ENCODE measurements around the gene SSH2.

- TF ChIP-seq CTCF (IDR thresholded peaks at IDR 0.05; ENCODE audit: borderline replicate concordance, extremely low read depth, low read length, poor library complexity, severe bottlenecking) (no peak), EZH2 (IDR thresholded peaks at IDR 0.05; ENCODE audit: borderline replicate concordance, low read depth, low read length, severe bottlenecking) (no peak)
These were observed 300.2 kb downstream of the SSH2 start for GRCh38 chr17:29629839-29630238.
